Endodermal cell (in vitro differentiated cells): ENCODE data around the gene NDUFS3. TPM values are rescaled to one million over a fixed set of nuclear protein-coding genes. Genes with fewer than 3 reads are reported as not detected.

Experiments
- DNase-seq: peaks from one replicate; pipeline ENCODE4 v3.0.0-alpha.2; 2017
- H3K27ac ChIP-seq: 2 replicates; pipeline ENCODE4 v1.5.1; 2013; ENCODE audit warnings: mild to moderate bottlenecking, low read depth, low read length, moderate library complexity
- H3K27me3 ChIP-seq: 2 replicates; pipeline ENCODE4 v1.6.1; 2013; ENCODE audit warnings: mild to moderate bottlenecking, low read length, moderate library complexity; ENCODE audit not compliant: insufficient read depth, control insufficient read depth, poor library complexity, severe bottlenecking
- H3K36me3 ChIP-seq: 2 replicates; pipeline ENCODE4 v1.7.0; 2013; ENCODE audit warnings: mild to moderate bottlenecking, low read length, moderate library complexity; ENCODE audit not compliant: control insufficient read depth, insufficient read depth
- H3K4me1 ChIP-seq: one replicate; pipeline ENCODE4 v1.7.0; 2013; ENCODE audit warnings: low read length; ENCODE audit not compliant: control insufficient read depth, insufficient read depth
- H3K4me3 ChIP-seq: 2 replicates; pipeline ENCODE4 v1.5.1; 2013; ENCODE audit warnings: mild to moderate bottlenecking, low read length, moderate library complexity
- H3K9ac ChIP-seq: 2 replicates; pipeline ENCODE4 v1.6.1; 2013; ENCODE audit warnings: mild to moderate bottlenecking, low read length, moderate library complexity; ENCODE audit not compliant: poor library complexity, severe bottlenecking; ENCODE audit errors: extremely low read depth
- H3K9me3 ChIP-seq: 2 replicates; pipeline ENCODE4 v1.6.1; 2013; ENCODE audit warnings: mild to moderate bottlenecking, low read length, moderate library complexity; ENCODE audit not compliant: control insufficient read depth
- H3K27ac Mint-ChIP-seq: 2 replicates; pipeline ENCODE4 v1.8.0; 2020; ENCODE audit warnings: mixed read lengths
- H3K27me3 Mint-ChIP-seq: 2 replicates; pipeline ENCODE4 v1.8.0; 2021; ENCODE audit warnings: mild to moderate bottlenecking, mixed read lengths; ENCODE audit not compliant: insufficient read depth
- H3K36me3 Mint-ChIP-seq: 2 replicates; pipeline ENCODE4 v1.8.0; 2020; ENCODE audit warnings: low read depth, mixed read lengths
- H3K4me1 Mint-ChIP-seq: 2 replicates; pipeline ENCODE4 v1.8.0; 2020; ENCODE audit warnings: mixed read lengths
- H3K4me3 Mint-ChIP-seq: 2 replicates; pipeline ENCODE4 v1.8.0; 2020; ENCODE audit warnings: mild to moderate bottlenecking, moderate library complexity, mixed read lengths
- H3K9me3 Mint-ChIP-seq: 2 replicates; pipeline ENCODE4 v1.8.0; 2020; ENCODE audit warnings: mild to moderate bottlenecking, mixed read lengths
- whole genome bisulfite sequencing, 2 experiments: methylation state at CpG; one replicate each; pipeline versions ENCODE4 v1.1.5 to v1.1.7; 2013; ENCODE audit warnings: missing lambda C conversion rate in 2 of 2, mixed read lengths in 1 of 2; ENCODE audit not compliant: insufficient coverage in 1 of 2, insufficient read length in 1 of 2; 5-methylcytosine and 5-hydroxymethylcytosine counted together
- total RNA-seq, 2 donors: library from RNA; stranded (reverse); fragmentation: NEBNext Ultra II Directional in 1 of 2; extraction: Animal tissue kit (Norgen Biotek cat#: 25700) in 1 of 2; gene quantifications; 2 replicates in 1 of 2; 3 replicates in 1 of 2; pipeline ENCODE4 v1.2.1, GENCODE V29; 2021
- TF ChIP-seq, protein P1 (sequence below): fragments of 200-600 bp; sonication (generic); conservative IDR thresholded peaks from 2 replicates; pipeline ENCODE4 v1.5.0; 2021; ENCODE audit warnings: antibody characterized with exemption, mild to moderate bottlenecking

NDUFS3 gene
- total RNA-seq, 2 donors from 2014 or later, result 104 to 106 TPM

DNA sequence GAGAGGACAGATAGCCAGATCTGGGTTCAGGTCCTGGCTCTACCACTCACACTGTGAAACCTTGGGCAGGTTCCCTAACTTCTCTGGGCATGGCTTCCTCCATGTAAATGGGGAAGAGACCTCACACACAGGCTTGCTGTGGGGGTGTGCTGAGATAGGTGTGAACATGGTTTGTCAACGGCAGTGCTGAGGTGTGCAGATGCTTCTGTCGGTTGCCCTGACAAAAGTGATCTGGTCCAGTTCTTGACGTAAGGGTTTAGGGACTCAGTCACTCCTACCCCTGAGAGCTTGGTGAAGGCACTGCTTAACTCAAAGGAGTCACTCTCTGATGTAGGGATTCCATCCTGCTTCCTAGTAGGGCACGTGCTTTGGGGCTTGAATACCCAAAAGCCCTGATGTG is 13.4 kb downstream of the NDUFS3 start:
- 80 to 85% methylated on average over 3 to 4 of the region's 4 CpGs for WGBS, 2 experiments
- peaks cover 47% of the 10 kb centered on the region for H3K27me3 Mint-ChIP-seq
- Histone ChIP-seq H3K4me1 (no peaks in the 10 kb centered on the region), H3K4me3 (no peak overlapping the region), H3K27ac (no peak overlapping the region), H3K9ac (no peak overlapping the region), H3K27me3 (peaks cover 30% of the 10 kb centered on the region), H3K9me3 (no peaks in the 10 kb centered on the region), H3K36me3 (no peaks in the 10 kb centered on the region)
- no peak overlapping the region for H3K27ac Mint-ChIP-seq
- H3K9me3 Mint-ChIP-seq, result peaks cover 2% of the 10 kb centered on the region
- H3K36me3 Mint-ChIP-seq, result no peaks in the 10 kb centered on the region
- DNase-seq, result no peak
- TF ChIP-seq, protein P1, sequence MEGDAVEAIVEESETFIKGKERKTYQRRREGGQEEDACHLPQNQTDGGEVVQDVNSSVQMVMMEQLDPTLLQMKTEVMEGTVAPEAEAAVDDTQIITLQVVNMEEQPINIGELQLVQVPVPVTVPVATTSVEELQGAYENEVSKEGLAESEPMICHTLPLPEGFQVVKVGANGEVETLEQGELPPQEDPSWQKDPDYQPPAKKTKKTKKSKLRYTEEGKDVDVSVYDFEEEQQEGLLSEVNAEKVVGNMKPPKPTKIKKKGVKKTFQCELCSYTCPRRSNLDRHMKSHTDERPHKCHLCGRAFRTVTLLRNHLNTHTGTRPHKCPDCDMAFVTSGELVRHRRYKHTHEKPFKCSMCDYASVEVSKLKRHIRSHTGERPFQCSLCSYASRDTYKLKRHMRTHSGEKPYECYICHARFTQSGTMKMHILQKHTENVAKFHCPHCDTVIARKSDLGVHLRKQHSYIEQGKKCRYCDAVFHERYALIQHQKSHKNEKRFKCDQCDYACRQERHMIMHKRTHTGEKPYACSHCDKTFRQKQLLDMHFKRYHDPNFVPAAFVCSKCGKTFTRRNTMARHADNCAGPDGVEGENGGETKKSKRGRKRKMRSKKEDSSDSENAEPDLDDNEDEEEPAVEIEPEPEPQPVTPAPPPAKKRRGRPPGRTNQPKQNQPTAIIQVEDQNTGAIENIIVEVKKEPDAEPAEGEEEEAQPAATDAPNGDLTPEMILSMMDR, result no peak
- peaks cover 7% of the 10 kb centered on the region for H3K4me1 Mint-ChIP-seq
- H3K4me3 Mint-ChIP-seq, result no peak overlapping the region

DNA sequence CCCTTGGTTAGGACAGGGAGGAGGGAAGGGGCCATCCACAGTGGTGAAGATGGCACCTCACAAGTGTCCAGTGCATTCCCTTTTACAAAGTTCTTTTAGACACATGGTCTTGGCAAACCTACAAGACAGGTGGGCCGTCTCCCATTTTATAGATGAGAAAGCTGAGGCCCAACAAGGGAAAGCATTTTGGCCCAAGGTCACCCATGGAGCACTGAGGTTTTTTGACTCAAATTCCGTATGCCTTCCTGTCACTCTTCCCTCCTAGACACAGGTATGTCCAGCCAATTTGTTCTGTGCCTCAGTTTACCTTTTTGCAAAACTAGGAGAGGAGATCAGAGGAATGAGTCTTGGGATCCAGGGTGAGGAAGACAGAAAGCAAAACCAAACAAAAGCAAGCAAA is 14.1 kb downstream of the NDUFS3 start:
- H3K9me3 ChIP-seq, result no peaks in the 10 kb centered on the region
- 82 to 100% methylated on average over 1 to 2 of the region's 2 CpGs for WGBS, 2 experiments
- no peaks in the 10 kb centered on the region for H3K4me1 ChIP-seq
- no peak overlapping the region for H3K9ac ChIP-seq
- Mint-ChIP-seq H3K4me3 (peak overlapping the region; percentile 64), H3K36me3 (no peaks in the 10 kb centered on the region), H3K27ac (no peak overlapping the region), H3K4me1 (peaks cover 7% of the 10 kb centered on the region), H3K9me3 (peaks cover 2% of the 10 kb centered on the region), H3K27me3 (peaks cover 47% of the 10 kb centered on the region)
- H3K4me3 ChIP-seq, result peak overlapping the region; percentile 82
- H3K27me3 ChIP-seq, result peaks cover 30% of the 10 kb centered on the region
- no peak for DNase-seq
- H3K27ac ChIP-seq, result no peak overlapping the region
- H3K36me3 ChIP-seq, result no peaks in the 10 kb centered on the region
- TF ChIP-seq, protein P1, result no peak

DNA sequence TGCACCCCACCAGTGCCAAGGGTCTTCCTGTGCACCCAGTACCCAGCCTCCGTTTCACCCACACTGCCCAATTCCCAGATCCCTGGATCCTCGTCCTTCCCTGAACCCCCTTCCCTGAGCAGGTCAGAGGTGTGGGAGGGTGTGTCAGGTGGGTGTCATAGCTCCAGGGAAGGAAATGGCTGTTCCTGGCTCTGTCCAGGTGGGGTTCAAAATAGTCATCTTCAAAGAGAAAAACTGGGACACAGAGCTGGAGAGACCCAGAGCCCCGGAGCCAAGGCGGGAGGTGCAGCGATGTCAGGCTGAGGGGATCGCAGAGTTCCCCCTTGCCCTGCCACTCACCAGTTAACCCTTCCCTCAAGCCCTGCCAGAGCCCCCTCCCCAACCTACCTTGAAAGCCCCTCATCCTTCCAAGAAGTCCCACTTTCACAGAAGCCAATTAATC is 14.6 kb downstream of the NDUFS3 start:
- Histone ChIP-seq H3K27ac (no peak overlapping the region), H3K4me1 (peaks cover 3% of the 10 kb centered on the region), H3K27me3 (peaks cover 30% of the 10 kb centered on the region), H3K36me3 (no peaks in the 10 kb centered on the region), H3K9ac (peak overlapping the region; percentile 35), H3K4me3 (peak overlapping the region; percentile 82), H3K9me3 (no peaks in the 10 kb centered on the region)
- WGBS, 2 experiments, result 10% methylated on average over 6 of the region's 6 CpGs; no CpG with 5 or more reads in 1 of the 2 experiments
- Mint-ChIP-seq H3K9me3 (peaks cover 2% of the 10 kb centered on the region), H3K4me1 (peaks cover 7% of the 10 kb centered on the region), H3K27me3 (peaks cover 47% of the 10 kb centered on the region), H3K36me3 (no peaks in the 10 kb centered on the region), H3K27ac (no peak overlapping the region), H3K4me3 (peak overlapping the region; percentile 64)
- TF ChIP-seq, protein P1, result no peak
- no peak for DNase-seq
